Gastroesophageal sphincter (tissue), 3 donors: ENCODE measurements around the gene NDFIP2.

Experiments
- CTCF ChIP-seq, 4 experiments: fragments of 200-600 bp in 2 of 4; fragments of 450-650 bp in 2 of 4; sonication (generic) in 1 of 4; IDR thresholded peaks; one replicate each; pipeline ENCODE4 v1.5.1; 2017 to 2019; ENCODE audit warnings: antibody characterized with exemption in 4 of 4, mild to moderate bottlenecking in 2 of 4, moderate library complexity in 2 of 4
- EP300 ChIP-seq: sonication (generic); formaldehyde crosslinking; IDR thresholded peaks from one replicate; pipeline ENCODE4 v1.6.1; 2017; ENCODE audit warnings: antibody characterized with exemption, mild to moderate bottlenecking
- POLR2A ChIP-seq, 2 donors: fragments of 450-650 bp; IDR thresholded peaks; one replicate each; pipeline ENCODE4 v1.6.1; 2017; ENCODE audit warnings: antibody characterized with exemption in 2 of 2, mild to moderate bottlenecking in 2 of 2, moderate library complexity in 1 of 2
- POLR2AphosphoS5 ChIP-seq: sonication (generic); formaldehyde crosslinking; IDR thresholded peaks from one replicate; pipeline ENCODE4 v1.6.1; 2017; ENCODE audit warnings: antibody characterized with exemption

- TF ChIP-seq CTCF (IDR thresholded peaks at IDR 0.05): no peak
- no peak for TF ChIP-seq POLR2A (IDR thresholded peaks at IDR 0.05)
- TF ChIP-seq POLR2AphosphoS5: no peak
- no peak for TF ChIP-seq EP300
Measured at GRCh38 chr13:79502859-79503468, 22.0 kb downstream of the NDFIP2 start.
